ENCODE measurements around the gene PIK3R5.

DNA sequence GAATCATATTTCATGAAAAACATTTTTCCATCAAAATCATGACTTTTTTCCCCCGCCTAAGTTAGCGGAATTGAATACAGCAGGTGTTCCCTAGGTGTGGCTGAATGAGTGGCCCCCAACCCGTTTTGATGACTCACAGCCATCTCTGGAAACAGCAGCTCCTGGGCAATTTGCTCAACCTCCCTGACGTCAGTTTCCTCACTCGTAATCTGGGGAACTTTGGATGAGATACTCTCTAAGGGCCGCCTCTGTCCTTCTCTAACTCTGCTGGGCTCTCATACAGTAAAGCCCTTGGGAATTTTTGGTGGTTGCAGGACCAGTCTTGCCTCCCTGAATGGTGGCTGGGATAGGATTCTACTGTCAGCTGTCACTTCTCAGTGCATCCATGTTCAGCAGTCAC is 44.2 kb upstream of the PIK3R5 start:
- TF ChIP-seq, protein P1, sequence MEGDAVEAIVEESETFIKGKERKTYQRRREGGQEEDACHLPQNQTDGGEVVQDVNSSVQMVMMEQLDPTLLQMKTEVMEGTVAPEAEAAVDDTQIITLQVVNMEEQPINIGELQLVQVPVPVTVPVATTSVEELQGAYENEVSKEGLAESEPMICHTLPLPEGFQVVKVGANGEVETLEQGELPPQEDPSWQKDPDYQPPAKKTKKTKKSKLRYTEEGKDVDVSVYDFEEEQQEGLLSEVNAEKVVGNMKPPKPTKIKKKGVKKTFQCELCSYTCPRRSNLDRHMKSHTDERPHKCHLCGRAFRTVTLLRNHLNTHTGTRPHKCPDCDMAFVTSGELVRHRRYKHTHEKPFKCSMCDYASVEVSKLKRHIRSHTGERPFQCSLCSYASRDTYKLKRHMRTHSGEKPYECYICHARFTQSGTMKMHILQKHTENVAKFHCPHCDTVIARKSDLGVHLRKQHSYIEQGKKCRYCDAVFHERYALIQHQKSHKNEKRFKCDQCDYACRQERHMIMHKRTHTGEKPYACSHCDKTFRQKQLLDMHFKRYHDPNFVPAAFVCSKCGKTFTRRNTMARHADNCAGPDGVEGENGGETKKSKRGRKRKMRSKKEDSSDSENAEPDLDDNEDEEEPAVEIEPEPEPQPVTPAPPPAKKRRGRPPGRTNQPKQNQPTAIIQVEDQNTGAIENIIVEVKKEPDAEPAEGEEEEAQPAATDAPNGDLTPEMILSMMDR (IDR thresholded peaks at IDR 0.05), result no peak
- no peak for TF ChIP-seq POLR2A (IDR thresholded peaks at IDR 0.05)
